Fibroblast of lung (primary cell): ENCODE measurements around the gene KLHDC7A. TPM values are rescaled to one million over a fixed set of nuclear protein-coding genes. Genes with fewer than 3 reads are reported as not detected.

Experiments used
- DNase-seq, 2 donors: peaks; one replicate each; pipeline versions ENCODE4 v3.0.0 to v3.0.0-alpha.2; 2010; ENCODE audit warnings: low read depth in 2 of 2
- H2AFZ ChIP-seq: 2 replicates; pipeline ENCODE4 v1.5.1; 2012; ENCODE audit warnings: low read length, control low read depth, inconsistent platforms
- H3K27ac ChIP-seq: 2 replicates; pipeline ENCODE4 v1.5.1; 2011; ENCODE audit warnings: low read length, control low read depth; ENCODE audit not compliant: insufficient read depth
- H3K27me3 ChIP-seq: 2 replicates; pipeline ENCODE4 v1.5.1; 2011; ENCODE audit warnings: mild to moderate bottlenecking, low read length; ENCODE audit not compliant: control insufficient read depth, insufficient read depth
- H3K36me3 ChIP-seq: 2 replicates; pipeline ENCODE4 v1.5.1; 2011; ENCODE audit warnings: low read length; ENCODE audit not compliant: control insufficient read depth, insufficient read depth
- H3K4me1 ChIP-seq: 2 replicates; pipeline ENCODE4 v1.5.1; 2011; ENCODE audit warnings: low read length; ENCODE audit not compliant: control insufficient read depth, insufficient read depth; ENCODE audit errors: extremely low read depth
- H3K4me2 ChIP-seq: 2 replicates; pipeline ENCODE4 v1.5.1; 2011; ENCODE audit warnings: low read length, control low read depth; ENCODE audit not compliant: insufficient read depth; ENCODE audit errors: extremely low read depth
- H3K4me3 ChIP-seq, 4 experiments: fragments of 200-600 bp in 1 of 4; sonication (generic) in 1 of 4; replicated peaks in 1 of 4; 2 replicates each; pipeline ENCODE4 v1.5.1; 2011 to 2016; ENCODE audit warnings: low read length in 4 of 4, low read depth in 3 of 4, mild to moderate bottlenecking in 3 of 4, control low read depth in 2 of 4, inconsistent platforms in 1 of 4, mixed read lengths in 1 of 4; ENCODE audit not compliant: insufficient read depth in 1 of 4; ENCODE audit errors: control extremely low read depth in 1 of 4
- H3K79me2 ChIP-seq: 2 replicates; pipeline ENCODE4 v1.5.1; 2012; ENCODE audit warnings: mild to moderate bottlenecking, low read length, inconsistent platforms; ENCODE audit not compliant: control insufficient read depth, insufficient read depth
- H3K9ac ChIP-seq: 2 replicates; pipeline ENCODE4 v1.5.1; 2011; ENCODE audit warnings: mild to moderate bottlenecking, low read length, control low read depth; ENCODE audit not compliant: insufficient read depth
- H3K9me3 ChIP-seq: 2 replicates; pipeline ENCODE4 v1.5.1; 2012; ENCODE audit warnings: low read depth, low read length; ENCODE audit not compliant: control insufficient read depth, insufficient read depth
- H4K20me1 ChIP-seq: 2 replicates; pipeline ENCODE4 v1.5.1; 2011; ENCODE audit warnings: low read length; ENCODE audit not compliant: control insufficient read depth, insufficient read depth; ENCODE audit errors: extremely low read depth
- EZH2 ChIP-seq: IDR thresholded peaks from 2 replicates; pipeline ENCODE4 v1.5.1; 2012; ENCODE audit warnings: low read length, control low read depth, mild to moderate bottlenecking; ENCODE audit errors: missing control alignments
- polyA plus RNA-seq, 2 donors: library from polyadenylated mRNA; depleted of rRNA in 1 of 2; stranded (reverse) in 1 of 2; unstranded in 1 of 2; fragments of >200 nt; gene quantifications; 2 replicates each; pipeline ENCODE4 v1.2.1, GENCODE V29; 2011 to 2012; ENCODE audit warnings: missing spikeins in 1 of 2
- total RNA-seq: library from RNA; depleted of rRNA; stranded (reverse); fragments of >200 nt; gene quantifications from 2 replicates; pipeline ENCODE4 v1.2.1, GENCODE V29; 2014
- TF ChIP-seq, protein P1 (sequence below), 2 donors: IDR thresholded peaks in 1 of 2; conservative IDR thresholded peaks in 1 of 2; 1 replicate in 1 of 2; 2 replicates in 1 of 2; pipeline ENCODE4 v1.5.1; 2011 to 2012; ENCODE audit warnings: low read length in 2 of 2, control low read depth in 1 of 2, inconsistent platforms in 1 of 2, low read depth in 1 of 2, mild to moderate bottlenecking in 1 of 2

Gene KLHDC7A
- total and polyA plus RNA-seq, 2 donors (not counting 1 experiment from before 2014, with no cell fraction given) = not detected

GRCh38 chr1:18463063-18463462 is 17.7 kb upstream of the KLHDC7A start:
- H3K4me2 ChIP-seq = no peak overlapping the region
- TF ChIP-seq EZH2 = no peak
- TF ChIP-seq, protein P1, sequence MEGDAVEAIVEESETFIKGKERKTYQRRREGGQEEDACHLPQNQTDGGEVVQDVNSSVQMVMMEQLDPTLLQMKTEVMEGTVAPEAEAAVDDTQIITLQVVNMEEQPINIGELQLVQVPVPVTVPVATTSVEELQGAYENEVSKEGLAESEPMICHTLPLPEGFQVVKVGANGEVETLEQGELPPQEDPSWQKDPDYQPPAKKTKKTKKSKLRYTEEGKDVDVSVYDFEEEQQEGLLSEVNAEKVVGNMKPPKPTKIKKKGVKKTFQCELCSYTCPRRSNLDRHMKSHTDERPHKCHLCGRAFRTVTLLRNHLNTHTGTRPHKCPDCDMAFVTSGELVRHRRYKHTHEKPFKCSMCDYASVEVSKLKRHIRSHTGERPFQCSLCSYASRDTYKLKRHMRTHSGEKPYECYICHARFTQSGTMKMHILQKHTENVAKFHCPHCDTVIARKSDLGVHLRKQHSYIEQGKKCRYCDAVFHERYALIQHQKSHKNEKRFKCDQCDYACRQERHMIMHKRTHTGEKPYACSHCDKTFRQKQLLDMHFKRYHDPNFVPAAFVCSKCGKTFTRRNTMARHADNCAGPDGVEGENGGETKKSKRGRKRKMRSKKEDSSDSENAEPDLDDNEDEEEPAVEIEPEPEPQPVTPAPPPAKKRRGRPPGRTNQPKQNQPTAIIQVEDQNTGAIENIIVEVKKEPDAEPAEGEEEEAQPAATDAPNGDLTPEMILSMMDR (conservative IDR thresholded peaks at IDR 0.05 in 1 of 2, IDR thresholded peaks at IDR 0.05 in 1 of 2; ENCODE audit: low read depth in 1 of 2, low read length in 2 of 2) = no peak

GRCh38 chr1:18463984-18464664 is 16.6 kb upstream of the KLHDC7A start:
- Histone ChIP-seq H3K36me3 (no peaks in the 10 kb centered on the region), H3K9ac (no peak overlapping the region), H3K4me3 (no peak overlapping the region), H3K9me3 (no peaks in the 10 kb centered on the region), H3K4me2 (no peak overlapping the region), H4K20me1 (no peaks in the 10 kb centered on the region), H3K27ac (no peak overlapping the region), H3K27me3 (no peaks in the 10 kb centered on the region), H3K79me2 (no peaks in the 10 kb centered on the region), H3K4me1 (no peaks in the 10 kb centered on the region), H2AFZ (no peak overlapping the region)
- TF ChIP-seq, protein P1 (conservative IDR thresholded peaks at IDR 0.05 in 1 of 2, IDR thresholded peaks at IDR 0.05 in 1 of 2; ENCODE audit: low read depth in 1 of 2, low read length in 2 of 2) = no peak
- TF ChIP-seq EZH2 = no peak
- no peak for DNase-seq

More at GRCh38 chr1:18463063-18463462, 17.7 kb upstream of the KLHDC7A start:
- H3K4me1 ChIP-seq = no peaks in the 10 kb centered on the region
- no peak overlapping the region for H3K4me3 ChIP-seq
- no peaks in the 10 kb centered on the region for H4K20me1 ChIP-seq
- H3K36me3 ChIP-seq = no peaks in the 10 kb centered on the region
- no peak overlapping the region for H3K9ac ChIP-seq
- H3K79me2 ChIP-seq = no peaks in the 10 kb centered on the region
- no peaks in the 10 kb centered on the region for H3K27me3 ChIP-seq
- no peak overlapping the region for H3K27ac ChIP-seq
- no peaks in the 10 kb centered on the region for H3K9me3 ChIP-seq
- DNase-seq = no peak
- H2AFZ ChIP-seq = no peak overlapping the region

GRCh38 chr1:18464665-18465050 is 16.1 kb upstream of the KLHDC7A start:
- Histone ChIP-seq H4K20me1 (no peaks in the 10 kb centered on the region), H3K27ac (no peak overlapping the region), H3K4me1 (no peaks in the 10 kb centered on the region)

More at GRCh38 chr1:18464665-18465050, 16.1 kb upstream of the KLHDC7A start:
- H3K79me2 ChIP-seq = no peaks in the 10 kb centered on the region
- H3K9me3 ChIP-seq = no peaks in the 10 kb centered on the region
- DNase-seq = no peak
- no peaks in the 10 kb centered on the region for H3K36me3 ChIP-seq
- H3K27me3 ChIP-seq = no peaks in the 10 kb centered on the region
- TF ChIP-seq, protein P1 (conservative IDR thresholded peaks at IDR 0.05 in 1 of 2, IDR thresholded peaks at IDR 0.05 in 1 of 2; ENCODE audit: low read depth in 1 of 2, low read length in 2 of 2) = no peak
- no peak for TF ChIP-seq EZH2
- no peak overlapping the region for H3K4me2 ChIP-seq
- H3K4me3 ChIP-seq = no peak overlapping the region
- H2AFZ ChIP-seq = no peak overlapping the region
- no peak overlapping the region for H3K9ac ChIP-seq
